ENCODE data around the gene PPEF2.

DNA sequence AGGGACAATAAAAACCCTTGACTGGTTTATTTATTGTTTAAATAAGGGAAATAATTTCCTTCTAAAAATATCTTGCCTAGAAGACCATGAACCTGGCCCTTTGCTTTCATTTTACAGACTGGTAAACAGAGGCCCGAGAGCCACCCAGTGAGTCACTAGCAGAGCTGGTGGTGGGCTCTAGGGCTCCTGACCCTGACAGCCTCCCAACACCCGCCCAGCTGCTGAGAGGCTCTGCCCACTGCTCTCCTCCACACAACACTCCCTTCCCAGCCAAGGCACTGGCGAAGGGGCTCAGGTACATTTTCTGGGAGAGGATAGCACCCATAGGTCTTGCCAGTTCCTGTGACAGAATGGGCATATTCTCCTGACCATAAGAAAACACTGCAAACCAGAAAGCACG is 18.1 kb upstream of the PPEF2 start:
- TF ChIP-seq, protein P1, sequence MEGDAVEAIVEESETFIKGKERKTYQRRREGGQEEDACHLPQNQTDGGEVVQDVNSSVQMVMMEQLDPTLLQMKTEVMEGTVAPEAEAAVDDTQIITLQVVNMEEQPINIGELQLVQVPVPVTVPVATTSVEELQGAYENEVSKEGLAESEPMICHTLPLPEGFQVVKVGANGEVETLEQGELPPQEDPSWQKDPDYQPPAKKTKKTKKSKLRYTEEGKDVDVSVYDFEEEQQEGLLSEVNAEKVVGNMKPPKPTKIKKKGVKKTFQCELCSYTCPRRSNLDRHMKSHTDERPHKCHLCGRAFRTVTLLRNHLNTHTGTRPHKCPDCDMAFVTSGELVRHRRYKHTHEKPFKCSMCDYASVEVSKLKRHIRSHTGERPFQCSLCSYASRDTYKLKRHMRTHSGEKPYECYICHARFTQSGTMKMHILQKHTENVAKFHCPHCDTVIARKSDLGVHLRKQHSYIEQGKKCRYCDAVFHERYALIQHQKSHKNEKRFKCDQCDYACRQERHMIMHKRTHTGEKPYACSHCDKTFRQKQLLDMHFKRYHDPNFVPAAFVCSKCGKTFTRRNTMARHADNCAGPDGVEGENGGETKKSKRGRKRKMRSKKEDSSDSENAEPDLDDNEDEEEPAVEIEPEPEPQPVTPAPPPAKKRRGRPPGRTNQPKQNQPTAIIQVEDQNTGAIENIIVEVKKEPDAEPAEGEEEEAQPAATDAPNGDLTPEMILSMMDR (IDR thresholded peaks at IDR 0.05) = no peak
- TF ChIP-seq, protein P2, sequence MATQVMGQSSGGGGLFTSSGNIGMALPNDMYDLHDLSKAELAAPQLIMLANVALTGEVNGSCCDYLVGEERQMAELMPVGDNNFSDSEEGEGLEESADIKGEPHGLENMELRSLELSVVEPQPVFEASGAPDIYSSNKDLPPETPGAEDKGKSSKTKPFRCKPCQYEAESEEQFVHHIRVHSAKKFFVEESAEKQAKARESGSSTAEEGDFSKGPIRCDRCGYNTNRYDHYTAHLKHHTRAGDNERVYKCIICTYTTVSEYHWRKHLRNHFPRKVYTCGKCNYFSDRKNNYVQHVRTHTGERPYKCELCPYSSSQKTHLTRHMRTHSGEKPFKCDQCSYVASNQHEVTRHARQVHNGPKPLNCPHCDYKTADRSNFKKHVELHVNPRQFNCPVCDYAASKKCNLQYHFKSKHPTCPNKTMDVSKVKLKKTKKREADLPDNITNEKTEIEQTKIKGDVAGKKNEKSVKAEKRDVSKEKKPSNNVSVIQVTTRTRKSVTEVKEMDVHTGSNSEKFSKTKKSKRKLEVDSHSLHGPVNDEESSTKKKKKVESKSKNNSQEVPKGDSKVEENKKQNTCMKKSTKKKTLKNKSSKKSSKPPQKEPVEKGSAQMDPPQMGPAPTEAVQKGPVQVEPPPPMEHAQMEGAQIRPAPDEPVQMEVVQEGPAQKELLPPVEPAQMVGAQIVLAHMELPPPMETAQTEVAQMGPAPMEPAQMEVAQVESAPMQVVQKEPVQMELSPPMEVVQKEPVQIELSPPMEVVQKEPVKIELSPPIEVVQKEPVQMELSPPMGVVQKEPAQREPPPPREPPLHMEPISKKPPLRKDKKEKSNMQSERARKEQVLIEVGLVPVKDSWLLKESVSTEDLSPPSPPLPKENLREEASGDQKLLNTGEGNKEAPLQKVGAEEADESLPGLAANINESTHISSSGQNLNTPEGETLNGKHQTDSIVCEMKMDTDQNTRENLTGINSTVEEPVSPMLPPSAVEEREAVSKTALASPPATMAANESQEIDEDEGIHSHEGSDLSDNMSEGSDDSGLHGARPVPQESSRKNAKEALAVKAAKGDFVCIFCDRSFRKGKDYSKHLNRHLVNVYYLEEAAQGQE (IDR thresholded peaks at IDR 0.05) = no peak
- TF ChIP-seq RAD21 (conservative IDR thresholded peaks at IDR 0.05 in 1 of 2, IDR thresholded peaks at IDR 0.05 in 1 of 2) (no peak), RARB (CRISPR knock-in tag; IDR thresholded peaks at IDR 0.05) (no peak), RFX5 (IDR thresholded peaks at IDR 0.05) (no peak), SMC3 (IDR thresholded peaks at IDR 0.05) (no peak), GATA3 (IDR thresholded peaks at IDR 0.05; ENCODE audit: borderline replicate concordance) (no peak), POLR2A (IDR thresholded peaks at IDR 0.05; ENCODE audit: low read length) (no peak)
- TF ChIP-seq, protein P3, sequence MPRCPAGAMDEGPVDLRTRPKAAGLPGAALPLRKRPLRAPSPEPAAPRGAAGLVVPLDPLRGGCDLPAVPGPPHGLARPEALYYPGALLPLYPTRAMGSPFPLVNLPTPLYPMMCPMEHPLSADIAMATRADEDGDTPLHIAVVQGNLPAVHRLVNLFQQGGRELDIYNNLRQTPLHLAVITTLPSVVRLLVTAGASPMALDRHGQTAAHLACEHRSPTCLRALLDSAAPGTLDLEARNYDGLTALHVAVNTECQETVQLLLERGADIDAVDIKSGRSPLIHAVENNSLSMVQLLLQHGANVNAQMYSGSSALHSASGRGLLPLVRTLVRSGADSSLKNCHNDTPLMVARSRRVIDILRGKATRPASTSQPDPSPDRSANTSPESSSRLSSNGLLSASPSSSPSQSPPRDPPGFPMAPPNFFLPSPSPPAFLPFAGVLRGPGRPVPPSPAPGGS (IDR thresholded peaks at IDR 0.05) = no peak

Data from A549 (cell line).